ENCODE data around the gene HLF.

The HLF gene

GRCh38 chr17:55264645-55265298 is at the start of gene HLF:
TSS of gene HLF (plus strand) at chr17:55264960. CDS start at chr17:55265485, 525 bp downstream.
- peak; percentile 40 to 64 (median 50) for DNase-seq (ENCODE audit: low read depth in 3 of 3, low spot score in 1 of 3)

DNA sequence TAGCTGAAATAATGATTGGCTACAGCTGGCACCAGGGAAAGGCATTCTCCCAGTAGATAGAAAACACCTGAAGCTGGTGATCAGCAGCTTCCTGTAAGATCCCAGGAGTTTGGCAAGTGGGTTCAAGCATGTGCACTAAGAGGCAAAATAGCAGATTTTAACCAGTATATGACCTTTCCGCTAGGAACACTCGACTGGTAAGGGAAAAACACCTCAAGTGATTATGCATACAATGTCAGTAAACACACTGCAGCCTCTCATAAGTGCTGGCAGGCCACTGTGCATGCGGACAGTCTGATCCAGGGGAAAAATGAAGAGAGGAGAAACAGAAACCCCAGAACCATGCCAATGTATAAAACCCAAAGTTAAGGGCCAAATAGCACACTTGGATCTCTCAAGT is 49.0 kb upstream of the HLF start:
- DNase-seq (ENCODE audit: low read depth in 3 of 3, low spot score in 1 of 3) = no peak

DNA sequence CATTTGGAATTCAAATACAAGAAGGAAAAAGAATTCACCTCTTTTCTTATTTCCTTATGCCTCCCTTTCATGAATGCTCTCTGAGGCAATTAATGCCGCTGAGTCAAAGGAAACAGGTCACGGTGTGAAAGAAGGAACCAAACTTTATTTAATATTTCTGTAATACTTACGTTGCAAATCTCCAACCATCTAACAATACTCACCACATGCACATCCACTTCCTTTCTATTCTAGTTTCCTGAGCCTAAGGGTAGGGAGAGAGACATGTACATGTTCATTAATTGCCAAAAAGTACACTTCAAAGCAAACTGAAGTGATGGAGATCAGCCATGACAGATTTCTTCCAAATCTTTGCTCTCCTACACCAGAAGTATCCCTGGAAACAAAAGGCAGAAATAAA is 47.9 kb upstream of the HLF start:
- no peak for DNase-seq (ENCODE audit: low read depth in 3 of 3, low spot score in 1 of 3)

- no peak for DNase-seq (ENCODE audit: low read depth in 3 of 3, low spot score in 1 of 3)
These were observed 45.3 kb upstream of the HLF start for GRCh38 chr17:55219459-55219858.

- DNase-seq (ENCODE audit: low read depth in 3 of 3, low spot score in 1 of 3) = no peak
These were observed 44.8 kb upstream of the HLF start for GRCh38 chr17:55219934-55220333.

DNA sequence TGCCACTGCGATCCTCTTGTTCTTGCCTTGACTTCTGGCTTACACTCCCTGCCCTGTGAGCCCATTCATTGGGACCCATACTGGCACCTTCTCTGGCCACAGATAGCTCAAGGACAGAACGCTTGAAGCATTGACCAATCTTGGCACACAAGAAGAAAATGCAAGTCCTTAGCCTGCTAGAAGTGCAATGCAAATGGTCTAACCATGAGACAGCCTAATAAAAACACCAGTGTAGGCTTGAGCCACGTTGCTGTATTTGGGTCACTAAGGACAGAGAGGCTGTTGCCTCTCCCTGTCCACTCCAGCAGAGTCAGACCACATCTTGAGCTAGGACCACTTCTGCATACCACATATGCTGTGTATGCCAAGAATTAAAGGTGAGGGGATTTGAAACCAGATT is 41.2 kb upstream of the HLF start:
- no peak for DNase-seq (ENCODE audit: low read depth in 3 of 3, low spot score in 1 of 3)

- DNase-seq (ENCODE audit: low read depth in 3 of 3, low spot score in 1 of 3) = no peak
These were observed 40.0 kb upstream of the HLF start for GRCh38 chr17:55224746-55225145.

DNA sequence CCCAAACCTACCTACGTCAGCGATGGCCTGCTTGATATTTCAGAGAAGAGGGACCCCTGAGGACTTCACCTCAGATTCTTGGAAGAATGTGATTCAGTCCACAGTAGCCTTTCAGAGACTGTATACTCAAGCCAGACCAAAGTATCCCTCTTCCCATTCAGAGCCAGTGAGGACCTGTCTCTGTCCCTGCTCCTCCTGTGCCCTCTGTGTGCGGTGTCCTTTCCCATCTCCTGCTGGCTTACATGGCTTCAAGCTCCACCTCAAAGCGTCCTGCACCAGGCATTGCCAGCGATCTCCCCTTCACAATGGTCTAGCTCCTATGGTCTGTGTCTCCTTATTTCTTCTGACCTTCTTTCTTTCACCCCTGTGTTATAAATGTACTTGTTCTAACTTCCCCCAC is 39.5 kb upstream of the HLF start:
- DNase-seq (ENCODE audit: low read depth in 3 of 3, low spot score in 1 of 3) = no peak

- DNase-seq (ENCODE audit: low read depth in 3 of 3, low spot score in 1 of 3) = no peak
These were observed 36.0 kb upstream of the HLF start for GRCh38 chr17:55228683-55229192.

GRCh38 chr17:55229276-55229675 is 35.5 kb upstream of the HLF start:
- DNase-seq (ENCODE audit: low read depth in 3 of 3, low spot score in 1 of 3) = no peak

DNA sequence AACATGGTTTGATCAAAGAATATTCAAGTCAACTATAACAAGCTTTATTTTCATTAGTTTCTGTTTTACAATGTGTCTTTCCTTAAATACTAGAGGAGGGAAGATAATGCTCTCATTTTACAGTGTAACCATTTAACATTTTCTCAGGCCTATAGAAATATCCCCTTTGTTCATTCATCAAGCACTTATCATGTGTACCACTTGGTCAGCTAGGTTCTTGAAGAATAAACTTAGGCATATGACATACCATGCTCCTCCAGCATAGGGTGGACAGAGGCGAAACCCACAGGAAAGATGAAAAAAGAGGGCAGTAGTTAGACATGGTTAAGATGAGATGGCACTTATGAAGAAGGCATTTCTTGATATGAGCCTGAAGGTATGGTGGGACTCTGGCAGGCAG is 34.0 kb upstream of the HLF start:
- DNase-seq (ENCODE audit: low read depth in 3 of 3, low spot score in 1 of 3) = no peak

GRCh38 chr17:55233840-55234239 is 30.9 kb upstream of the HLF start:
- DNase-seq (ENCODE audit: low read depth in 3 of 3, low spot score in 1 of 3) = no peak

GRCh38 chr17:55236316-55236715 is 28.4 kb upstream of the HLF start:
- no peak for DNase-seq (ENCODE audit: low read depth in 3 of 3, low spot score in 1 of 3)

- no peak for DNase-seq (ENCODE audit: low read depth in 3 of 3, low spot score in 1 of 3)
These were observed 27.5 kb upstream of the HLF start for GRCh38 chr17:55237268-55237667.

- no peak for DNase-seq (ENCODE audit: low read depth in 3 of 3, low spot score in 1 of 3)
These were observed 26.9 kb upstream of the HLF start for GRCh38 chr17:55237841-55238178.

GRCh38 chr17:55238179-55238930 is 26.4 kb upstream of the HLF start:
- peak; percentile 77 to 79 (median 78) for DNase-seq (ENCODE audit: low read depth in 3 of 3, low spot score in 1 of 3)

- DNase-seq (ENCODE audit: low read depth in 3 of 3, low spot score in 1 of 3) = no peak
These were observed 25.8 kb upstream of the HLF start for GRCh38 chr17:55238931-55239297.

DNA sequence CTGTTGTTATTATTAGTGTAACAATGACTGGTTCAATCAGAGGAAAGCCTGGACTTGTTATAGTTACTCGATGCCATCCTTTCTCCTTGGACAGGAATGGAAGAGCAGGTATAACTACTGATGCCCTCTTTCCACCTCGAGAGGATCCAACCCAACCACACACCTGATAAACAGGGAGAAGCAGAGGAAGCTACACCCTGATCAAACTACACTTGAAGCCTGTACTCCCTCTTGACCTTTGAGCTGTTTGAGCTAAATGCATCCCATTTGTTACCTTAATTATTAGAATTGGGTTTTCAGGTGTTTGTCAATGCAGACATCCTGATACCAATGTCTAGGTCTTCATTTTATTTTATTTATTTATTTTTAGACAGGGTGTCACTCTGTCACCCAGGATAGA is 23.7 kb upstream of the HLF start:
- no peak for DNase-seq (ENCODE audit: low read depth in 3 of 3, low spot score in 1 of 3)

DNA sequence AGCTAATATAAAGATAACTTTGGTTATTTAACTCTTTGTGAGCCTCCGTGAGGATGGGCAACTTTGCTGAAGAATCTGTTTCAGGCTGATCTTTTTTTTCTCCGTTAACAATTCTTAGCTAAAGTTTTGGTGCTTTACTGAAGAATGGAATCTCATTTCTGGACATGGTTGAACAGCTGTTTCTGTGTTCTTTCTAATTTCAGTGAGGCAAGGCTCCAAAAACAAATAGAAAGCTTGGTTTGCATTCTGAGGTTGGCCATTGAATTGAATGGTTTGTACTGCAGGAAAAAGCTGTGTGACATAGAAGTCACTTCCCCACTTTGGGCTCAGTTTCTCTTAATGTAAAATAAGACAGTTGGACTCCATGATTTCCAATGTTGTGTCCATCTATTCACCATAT is 22.3 kb upstream of the HLF start:
- no peak for DNase-seq (ENCODE audit: low read depth in 3 of 3, low spot score in 1 of 3)

GRCh38 chr17:55245986-55246385 is 18.8 kb upstream of the HLF start:
- DNase-seq (ENCODE audit: low read depth in 3 of 3, low spot score in 1 of 3) = no peak

DNA sequence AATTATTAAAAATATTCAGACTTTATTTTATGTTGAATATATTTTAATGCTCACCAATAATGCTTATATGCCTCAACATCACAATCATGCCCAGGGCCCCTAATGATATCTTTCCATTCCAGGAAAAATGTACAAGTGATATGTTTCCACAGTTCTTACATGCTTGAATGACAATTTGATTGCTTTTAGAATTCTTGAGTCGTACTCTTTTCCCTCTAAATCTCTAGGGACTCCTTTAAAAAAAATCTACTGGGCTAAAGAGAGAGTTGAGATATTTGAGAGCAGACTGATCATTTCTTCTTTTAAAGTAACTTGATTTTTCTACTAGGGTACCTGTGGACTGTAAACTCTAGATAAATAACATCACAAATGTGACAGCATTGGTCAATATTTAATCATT is 18.2 kb upstream of the HLF start:
- DNase-seq (ENCODE audit: low read depth in 3 of 3, low spot score in 1 of 3) = no peak

- no peak for DNase-seq (ENCODE audit: low read depth in 3 of 3, low spot score in 1 of 3)
These were observed 16.7 kb upstream of the HLF start for GRCh38 chr17:55248077-55248476.

DNA sequence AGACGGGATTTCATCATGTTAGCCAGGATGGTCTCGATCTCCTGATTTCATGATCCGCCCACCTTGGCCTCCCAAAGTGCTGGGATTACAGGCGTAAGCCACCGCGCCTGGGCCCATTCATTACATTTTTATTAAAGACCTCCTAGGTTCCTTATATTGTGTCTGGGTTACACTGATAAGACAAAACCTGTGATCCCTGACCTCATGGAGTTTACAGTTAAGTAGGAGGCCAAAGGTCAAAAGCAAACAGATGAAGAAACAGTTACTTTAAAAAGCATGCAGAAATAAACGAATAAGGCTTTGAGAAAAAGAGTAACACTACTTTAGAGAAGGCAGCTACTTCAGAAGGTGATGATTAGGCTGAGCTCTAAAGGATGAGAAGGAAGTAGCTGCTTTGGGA is 14.9 kb upstream of the HLF start:
- no peak for DNase-seq (ENCODE audit: low read depth in 3 of 3, low spot score in 1 of 3)

Measured in stimulated activated CD4-positive, alpha-beta T cell treated with anti-CD3 and anti-CD28 coated beads, TNF-alpha, amount 100 ng/mL, for 1 hour (primary cell).